Small intestine (tissue), 7 donors: ENCODE results near the gene CDX2. TPM values are rescaled to one million over a fixed set of nuclear protein-coding genes. Genes with fewer than 3 reads are reported as not detected.

Experiments used
- DNase-seq, 2 donors: peaks; one replicate each; pipeline versions ENCODE4 v3.0.0 to v3.0.0-alpha.2; 2013
- FAIRE-seq: peaks from 2 replicates; lab custom pipeline; 2012; peaks lifted over from hg19 to GRCh38; lab: Jason Lieb, UNC
- H3K27ac ChIP-seq, 3 donors: one replicate each; pipeline ENCODE4 v1.5.1; 2013; ENCODE audit warnings: low read length in 2 of 3, mild to moderate bottlenecking in 2 of 3, control low read depth in 1 of 3, inconsistent platforms in 1 of 3, low read depth in 1 of 3, moderate library complexity in 1 of 3
- H3K27me3 ChIP-seq, 3 donors: one replicate each; pipeline ENCODE4 v1.6.1; 2013; ENCODE audit warnings: low read length in 3 of 3, inconsistent platforms in 1 of 3; ENCODE audit not compliant: control insufficient read depth in 3 of 3, insufficient read depth in 3 of 3
- H3K36me3 ChIP-seq, 3 donors: one replicate each; pipeline ENCODE4 v1.6.1; 2013; ENCODE audit warnings: low read length in 3 of 3, inconsistent platforms in 1 of 3, low read depth in 1 of 3, mild to moderate bottlenecking in 1 of 3, moderate library complexity in 1 of 3; ENCODE audit not compliant: control insufficient read depth in 3 of 3, insufficient read depth in 2 of 3
- H3K4me1 ChIP-seq, 3 donors: one replicate each; pipeline ENCODE4 v1.6.1; 2013; ENCODE audit warnings: low read length in 2 of 3, inconsistent platforms in 1 of 3, low read depth in 1 of 3, mild to moderate bottlenecking in 1 of 3, moderate library complexity in 1 of 3; ENCODE audit not compliant: control insufficient read depth in 3 of 3, insufficient read depth in 2 of 3
- H3K4me3 ChIP-seq, 3 donors: one replicate each; pipeline ENCODE4 v1.5.1; 2013; ENCODE audit warnings: low read length in 3 of 3, control low read depth in 1 of 3, inconsistent platforms in 1 of 3, low read depth in 1 of 3, mild to moderate bottlenecking in 1 of 3, moderate library complexity in 1 of 3
- H3K9me3 ChIP-seq, 2 donors: one replicate each; pipeline ENCODE4 v1.6.1; 2013; ENCODE audit warnings: low read depth in 1 of 2, low read length in 1 of 2; ENCODE audit not compliant: control insufficient read depth in 2 of 2, insufficient read depth in 1 of 2
- WGBS, 3 donors: extraction: QIAGEN DNeasy Blood & Tissue Kit; methylation state at CpG; one replicate each; pipeline ENCODE4 v1.1.7; 2013; 5-methylcytosine and 5-hydroxymethylcytosine counted together
- polyA plus RNA-seq, 4 donors: library from polyadenylated mRNA; stranded (reverse) in 3 of 4; unstranded in 1 of 4; fragments of 200-250 nt in 3 of 4; fragments of 120-200 nt in 1 of 4; gene quantifications; one replicate each; pipeline versions ENCODE4 v1.2.1 to v1.2.3, GENCODE V29; 2013
- donor health status: healthy with polysubstance abuse.
- donor health status: control.
- donor health status: control.
- donor health status: Bipolar disorder and iron deficiency.
- donor health status: healthy.

Gene CDX2
- polyA plus RNA-seq, 4 donors: 66.2 to 187 (median 93.4) TPM

DNA sequence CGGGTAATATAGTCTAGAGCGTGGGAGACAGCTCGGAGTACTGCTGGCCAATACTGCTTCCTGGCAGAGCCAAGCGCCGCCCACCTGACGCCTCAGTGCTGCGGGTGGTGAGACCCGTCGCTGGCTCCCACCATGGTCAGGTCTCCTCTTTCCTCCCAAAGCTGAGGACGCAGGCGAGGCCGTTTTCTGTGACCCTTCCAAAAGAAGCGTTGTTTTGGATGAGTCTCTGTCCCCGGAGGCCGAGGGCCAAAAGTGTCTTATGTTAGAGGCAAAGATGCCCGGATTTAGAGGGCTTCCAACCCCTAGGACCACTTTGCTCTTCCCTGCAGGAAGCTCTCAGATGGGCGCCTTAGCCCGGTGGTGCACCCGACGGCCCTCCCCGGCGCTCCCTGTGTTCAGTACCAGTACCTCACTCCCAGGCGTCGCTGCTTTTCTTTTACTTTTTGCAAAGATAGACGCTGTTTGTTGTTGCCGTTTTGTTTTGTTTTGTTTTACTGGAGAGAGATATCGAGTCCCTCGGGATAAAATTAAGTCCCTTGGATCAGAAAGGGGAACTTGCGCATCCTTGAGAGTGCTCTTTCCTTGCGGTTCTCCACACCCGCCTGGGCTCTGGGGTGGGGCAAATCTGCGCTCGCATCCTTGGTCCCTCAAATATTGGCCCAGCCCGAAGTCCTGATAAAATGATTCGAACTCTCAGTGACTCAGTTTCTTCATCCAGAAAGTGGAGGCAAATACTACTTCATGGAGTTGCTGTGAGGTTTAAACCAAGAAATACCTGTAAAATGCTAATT is 42.3 kb downstream of the CDX2 start:
- peaks cover 0 to 5% of the 10 kb centered on the region in 2 donors for H3K9me3 ChIP-seq
- WGBS, 3 donors: 10 to 25% (median 17%) methylated on average over 34 to 35 of the region's 35 CpGs
- H3K36me3 ChIP-seq: peaks cover 0 to 60% (median 0%) of the 10 kb centered on the region in 3 donors
- DNase-seq (peak in 1 of 2 donors; percentile 50), FAIRE-seq (no peak)
- peak overlapping the region in 1 of 3 donors; percentile 17 for H3K27ac ChIP-seq
- no peaks in the 10 kb centered on the region for H3K4me1 ChIP-seq
- H3K27me3 ChIP-seq: peaks cover 0 to 69% (median 40%) of the 10 kb centered on the region in 3 donors
- peak overlapping the region in 1 of 3 donors; percentile 9 for H3K4me3 ChIP-seq

DNA sequence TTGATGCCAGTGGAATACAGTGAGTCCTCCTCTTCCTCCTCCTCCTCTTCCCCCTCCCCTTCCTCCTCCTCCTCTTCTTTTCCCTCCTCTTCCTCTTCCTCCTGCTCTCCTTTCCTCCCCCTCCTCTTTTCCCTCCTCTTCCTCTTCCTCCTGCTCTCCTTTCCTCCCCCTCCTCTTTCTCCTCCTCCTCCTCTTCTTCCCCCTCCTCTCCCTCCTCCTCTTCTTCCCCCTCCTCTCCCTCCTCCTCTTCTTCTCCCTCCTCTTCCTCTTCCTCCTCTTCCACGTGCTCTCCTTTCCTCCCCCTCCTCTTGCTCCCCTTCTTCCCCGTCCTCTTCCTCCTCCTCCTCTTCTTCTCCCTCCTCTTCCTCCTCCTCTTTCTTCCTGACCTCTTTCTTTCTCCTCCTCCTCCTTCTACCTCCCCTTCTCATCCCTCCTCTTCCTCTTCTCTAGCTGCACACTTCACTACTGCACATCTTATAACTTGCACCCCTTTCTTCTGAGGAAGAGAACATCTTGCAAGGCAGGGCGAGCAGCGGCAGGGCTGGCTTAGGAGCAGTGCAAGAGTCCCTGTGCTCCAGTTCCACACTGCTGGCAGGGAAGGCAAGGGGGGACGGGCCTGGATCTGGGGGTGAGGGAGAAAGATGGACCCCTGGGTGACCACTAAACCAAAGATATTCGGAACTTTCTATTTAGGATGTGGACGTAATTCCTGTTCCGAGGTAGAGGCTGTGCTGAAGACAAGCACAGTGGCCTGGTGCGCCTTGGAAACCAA is 43.7 kb downstream of the CDX2 start:
- peak overlapping the region in 2 of 3 donors; percentile 18 to 27 for H3K4me3 ChIP-seq
- H3K36me3 ChIP-seq: peaks cover 0 to 66% (median 0%) of the 10 kb centered on the region in 3 donors
- WGBS, 3 donors: 12 to 32% (median 30%) methylated on average over 9 of the region's 9 CpGs
- H3K27ac ChIP-seq: peak overlapping the region in 2 of 3 donors; percentile 12 to 24
- H3K4me1 ChIP-seq: no peaks in the 10 kb centered on the region
- peaks cover 0 to 83% (median 50%) of the 10 kb centered on the region in 3 donors for H3K27me3 ChIP-seq
- peaks cover 0 to 5% of the 10 kb centered on the region in 2 donors for H3K9me3 ChIP-seq
- no peak for FAIRE-seq
- no peak for DNase-seq

DNA sequence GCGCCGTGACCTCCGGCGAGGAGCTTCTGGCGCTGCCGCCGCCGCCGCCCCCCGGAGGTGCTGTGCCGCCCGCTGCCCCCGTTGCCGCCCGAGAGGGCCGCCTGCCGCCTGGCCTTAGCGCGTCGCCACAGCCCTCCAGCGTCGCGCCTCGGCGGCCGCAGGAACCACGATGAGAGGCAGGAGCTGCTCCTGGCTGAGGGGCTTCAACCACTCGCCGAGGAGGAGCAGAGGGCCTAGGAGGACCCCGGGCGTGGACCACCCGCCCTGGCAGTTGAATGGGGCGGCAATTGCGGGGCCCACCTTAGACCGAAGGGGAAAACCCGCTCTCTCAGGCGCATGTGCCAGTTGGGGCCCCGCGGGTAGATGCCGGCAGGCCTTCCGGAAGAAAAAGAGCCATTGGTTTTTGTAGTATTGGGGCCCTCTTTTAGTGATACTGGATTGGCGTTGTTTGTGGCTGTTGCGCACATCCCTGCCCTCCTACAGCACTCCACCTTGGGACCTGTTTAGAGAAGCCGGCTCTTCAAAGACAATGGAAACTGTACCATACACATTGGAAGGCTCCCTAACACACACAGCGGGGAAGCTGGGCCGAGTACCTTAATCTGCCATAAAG is 44.5 kb downstream of the CDX2 start:
- 3 to 17% (median 7%) methylated on average over 37 to 46 of the region's 46 CpGs for WGBS, 3 donors
- peaks cover 0 to 77% (median 48%) of the 10 kb centered on the region in 3 donors for H3K27me3 ChIP-seq

GRCh38 chr13:27923794-27924528 is 45.2 kb downstream of the CDX2 start:
- Histone ChIP-seq H3K9me3 (peaks cover 0 to 5% of the 10 kb centered on the region in 2 donors), H3K27me3 (peaks cover 0 to 74% (median 47%) of the 10 kb centered on the region in 3 donors), H3K4me1 (peaks cover 0 to 5% (median 0%) of the 10 kb centered on the region in 3 donors), H3K27ac (peak overlapping the region in 2 of 3 donors; percentile 69 to 85), H3K36me3 (peaks cover 0 to 63% (median 0%) of the 10 kb centered on the region in 3 donors), H3K4me3 (peak overlapping the region in 2 of 3 donors; percentile 76 to 90)
- FAIRE-seq (no peak), DNase-seq (peak; percentile 66 to 77)
- 4 to 10% (median 5%) methylated on average over 42 to 48 of the region's 48 CpGs for WGBS, 3 donors

More for the DNA sequence above, 44.5 kb downstream of the CDX2 start:
- DNase-seq (peak; percentile 50 to 51), FAIRE-seq (no peak)
- Histone ChIP-seq H3K27ac (peak overlapping the region in 2 of 3 donors; percentile 24 to 69), H3K4me3 (peak overlapping the region in 2 of 3 donors; percentile 76 to 90), H3K4me1 (no peaks in the 10 kb centered on the region), H3K36me3 (peaks cover 0 to 66% (median 0%) of the 10 kb centered on the region in 3 donors), H3K9me3 (peaks cover 0 to 5% of the 10 kb centered on the region in 2 donors)

DNA sequence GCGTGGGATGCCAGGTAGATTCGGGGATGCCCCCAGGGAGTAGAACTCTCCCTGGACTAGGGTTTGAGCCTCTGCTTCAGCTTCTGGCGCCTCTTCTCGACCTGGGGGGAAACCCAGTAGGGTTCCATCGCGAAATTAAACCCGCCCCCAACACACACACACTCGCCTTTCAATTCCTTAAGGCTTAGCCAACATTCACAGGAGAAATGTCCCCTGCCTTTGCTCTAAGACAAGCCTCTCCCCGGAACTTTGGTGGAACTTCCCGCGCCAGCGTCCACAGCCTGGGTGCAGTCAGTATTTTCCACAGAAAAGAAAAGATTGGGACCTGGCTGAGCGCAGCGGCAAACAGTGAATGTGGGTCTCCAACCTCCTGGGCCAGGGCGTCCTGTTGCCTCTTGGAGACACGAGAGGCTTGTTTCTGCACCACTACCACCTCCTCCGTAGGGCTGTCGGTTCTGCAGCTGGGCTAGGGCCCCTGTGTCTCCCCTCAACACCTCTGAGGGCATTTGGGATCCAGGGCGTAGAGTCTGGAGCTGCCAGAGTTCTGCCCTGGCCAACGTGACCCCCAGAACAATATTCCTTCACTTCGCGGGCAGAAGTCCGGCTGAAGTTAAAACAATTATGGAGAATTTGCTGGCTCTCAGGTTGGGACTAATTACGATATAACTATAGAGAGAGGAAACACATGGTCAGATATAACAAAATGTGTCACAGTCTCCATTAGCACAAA is 46.1 kb downstream of the CDX2 start:
- peaks cover 0 to 73% (median 46%) of the 10 kb centered on the region in 3 donors for H3K27me3 ChIP-seq
- peaks cover 0 to 14% (median 0%) of the 10 kb centered on the region in 3 donors for H3K4me1 ChIP-seq
- peaks cover 0 to 53% (median 0%) of the 10 kb centered on the region in 3 donors for H3K36me3 ChIP-seq
- WGBS, 3 donors: 3 to 16% (median 5%) methylated on average over 24 of the region's 24 CpGs
- peak overlapping the region; percentile 11 to 85 (median 70) for H3K27ac ChIP-seq
- no peak for FAIRE-seq
- DNase-seq: peak; percentile 44 to 59
- peaks cover 0 to 5% of the 10 kb centered on the region in 2 donors for H3K9me3 ChIP-seq
- peak overlapping the region in 2 of 3 donors; percentile 76 to 90 for H3K4me3 ChIP-seq

- H3K27ac ChIP-seq: peak overlapping the region; percentile 57 to 85 (median 70)
- peaks cover 0 to 15% (median 0%) of the 10 kb centered on the region in 3 donors for H3K4me1 ChIP-seq
- peaks cover 0 to 72% (median 47%) of the 10 kb centered on the region in 3 donors for H3K27me3 ChIP-seq
- WGBS, 3 donors: 3 to 7% (median 5%) methylated on average over 38 to 39 of the region's 39 CpGs
- DNase-seq (peak in 1 of 2 donors; percentile 43), FAIRE-seq (no peak)
- H3K36me3 ChIP-seq: peaks cover 0 to 45% (median 0%) of the 10 kb centered on the region in 3 donors
- H3K4me3 ChIP-seq: peak overlapping the region in 2 of 3 donors; percentile 76 to 90
- H3K9me3 ChIP-seq: no peaks in the 10 kb centered on the region
Measured at GRCh38 chr13:27921961-27922882, 46.9 kb downstream of the CDX2 start.
